T-helper 1 cell treated with Interleukin-12 subunit alpha and Interleukin-12 subunit beta and Interleukin-4 antibody, amounts not matched to agents 30 μg/mL and 1 μg/mL, for 36 hours (primary cell): ENCODE data around the gene SPRR2F.
"Not testable (repeated sequence)": the region's sequence is repeated elsewhere in the genome, so short reads cannot be mapped to it uniquely, and the experiment has no call there.

Experiments
- H3K27ac Mint-ChIP-seq: one replicate; pipeline ENCODE4 v1.8.0; 2021; ENCODE audit warnings: mild to moderate bottlenecking, mixed read lengths
- H3K27me3 Mint-ChIP-seq: one replicate; pipeline ENCODE4 v1.8.0; 2021; ENCODE audit warnings: low read depth, mixed read lengths
- H3K36me3 Mint-ChIP-seq: one replicate; pipeline ENCODE4 v1.8.0; 2021; ENCODE audit warnings: low read depth, mixed read lengths
- H3K4me1 Mint-ChIP-seq: one replicate; pipeline ENCODE4 v1.8.0; 2021; ENCODE audit warnings: low read depth, mixed read lengths
- H3K4me3 Mint-ChIP-seq: one replicate; pipeline ENCODE4 v1.8.0; 2021; ENCODE audit warnings: mild to moderate bottlenecking, moderate library complexity, mixed read lengths
- H3K9me3 Mint-ChIP-seq: one replicate; pipeline ENCODE4 v1.8.0; 2021; ENCODE audit warnings: mixed read lengths

The SPRR2F gene

GRCh38 chr1:153112454-153112853 is 862 bp downstream of the SPRR2F start:
- H3K36me3 Mint-ChIP-seq, H3K9me3 Mint-ChIP-seq, H3K27ac Mint-ChIP-seq, H3K27me3 Mint-ChIP-seq, H3K4me1 Mint-ChIP-seq, H3K4me3 Mint-ChIP-seq: not testable (repeated sequence)

- Mint-ChIP-seq H3K27ac (no peak overlapping the region), H3K4me1 (no peaks in the 10 kb centered on the region), H3K9me3 (no peaks in the 10 kb centered on the region), H3K36me3 (no peaks in the 10 kb centered on the region), H3K4me3 (no peak overlapping the region), H3K27me3 (peaks cover 7% of the 10 kb centered on the region)
Measured at GRCh38 chr1:153100245-153100644, 13.1 kb downstream of the SPRR2F start.

- no peaks in the 10 kb centered on the region for H3K9me3 Mint-ChIP-seq
- H3K27ac Mint-ChIP-seq = no peak overlapping the region
- H3K27me3 Mint-ChIP-seq = peaks cover 10% of the 10 kb centered on the region
- no peak overlapping the region for H3K4me3 Mint-ChIP-seq
- H3K36me3 Mint-ChIP-seq = no peaks in the 10 kb centered on the region
- H3K4me1 Mint-ChIP-seq = no peaks in the 10 kb centered on the region
Measured at GRCh38 chr1:153099461-153100045, 13.8 kb downstream of the SPRR2F start.

GRCh38 chr1:153095764-153096163 is 17.6 kb downstream of the SPRR2F start:
- no peak overlapping the region for H3K27ac Mint-ChIP-seq
- no peaks in the 10 kb centered on the region for H3K36me3 Mint-ChIP-seq
- H3K4me1 Mint-ChIP-seq = no peaks in the 10 kb centered on the region
- H3K4me3 Mint-ChIP-seq = no peak overlapping the region
- H3K9me3 Mint-ChIP-seq = no peaks in the 10 kb centered on the region
- peaks cover 8% of the 10 kb centered on the region for H3K27me3 Mint-ChIP-seq

GRCh38 chr1:153094426-153094825 is 18.9 kb downstream of the SPRR2F start, which contains the start of gene SPRR2E:
Gene SPRR2E, minus strand, starts transcription at chr1:153094526. Its CDS starts 775 bp downstream, at chr1:153093751.
- Mint-ChIP-seq H3K4me1 (no peaks in the 10 kb centered on the region), H3K36me3 (no peaks in the 10 kb centered on the region), H3K27ac (no peak within 1 kb of the TSS), H3K9me3 (no peaks in the 10 kb centered on the region), H3K4me3 (no peak within 1 kb of the TSS), H3K27me3 (peaks cover 8% of the 10 kb centered on the region)

- H3K4me1 Mint-ChIP-seq = no peaks in the 10 kb centered on the region
- H3K4me3 Mint-ChIP-seq = no peak overlapping the region
- no peaks in the 10 kb centered on the region for H3K36me3 Mint-ChIP-seq
- H3K27ac Mint-ChIP-seq = no peak overlapping the region
- no peaks in the 10 kb centered on the region for H3K9me3 Mint-ChIP-seq
- H3K27me3 Mint-ChIP-seq = peaks cover 3% of the 10 kb centered on the region
Measured at GRCh38 chr1:153087652-153088051, 25.7 kb downstream of the SPRR2F start.

GRCh38 chr1:153081736-153082135 is 31.6 kb downstream of the SPRR2F start:
- H3K4me1 Mint-ChIP-seq = no peaks in the 10 kb centered on the region
- no peak overlapping the region for H3K27ac Mint-ChIP-seq
- H3K36me3 Mint-ChIP-seq = no peaks in the 10 kb centered on the region
- H3K27me3 Mint-ChIP-seq = peaks cover 6% of the 10 kb centered on the region
- H3K9me3 Mint-ChIP-seq = peaks cover 8% of the 10 kb centered on the region
- H3K4me3 Mint-ChIP-seq = no peak overlapping the region

GRCh38 chr1:153072806-153073726 is 40.2 kb downstream of the SPRR2F start:
- no peaks in the 10 kb centered on the region for H3K36me3 Mint-ChIP-seq
- no peak overlapping the region for H3K27ac Mint-ChIP-seq
- no peaks in the 10 kb centered on the region for H3K9me3 Mint-ChIP-seq
- H3K4me1 Mint-ChIP-seq = no peaks in the 10 kb centered on the region
- peaks cover 4% of the 10 kb centered on the region for H3K27me3 Mint-ChIP-seq
- H3K4me3 Mint-ChIP-seq = no peak overlapping the region

GRCh38 chr1:153071511-153071910 is 41.8 kb downstream of the SPRR2F start, which contains the start of gene SPRR2B:
Gene SPRR2B, minus strand, starts transcription at chr1:153071611. Its CDS starts 772 bp downstream, at chr1:153070839.
- H3K27me3 Mint-ChIP-seq = peaks cover 6% of the 10 kb centered on the region
- no peak within 1 kb of the TSS for H3K4me3 Mint-ChIP-seq
- H3K4me1 Mint-ChIP-seq = no peaks in the 10 kb centered on the region
- H3K36me3 Mint-ChIP-seq = no peaks in the 10 kb centered on the region
- no peaks in the 10 kb centered on the region for H3K9me3 Mint-ChIP-seq
- H3K27ac Mint-ChIP-seq = no peak within 1 kb of the TSS

- Mint-ChIP-seq H3K9me3 (no peaks in the 10 kb centered on the region), H3K4me1 (no peaks in the 10 kb centered on the region), H3K36me3 (no peaks in the 10 kb centered on the region), H3K27ac (no peak overlapping the region), H3K4me3 (no peak overlapping the region), H3K27me3 (peaks cover 6% of the 10 kb centered on the region)
Measured at GRCh38 chr1:153070243-153070642, 43.1 kb downstream of the SPRR2F start.
